Colonic mucosa (tissue), 4 donors: ENCODE data around the gene MLST8. TPM values are rescaled to one million over a fixed set of nuclear protein-coding genes. Genes with fewer than 3 reads are reported as not detected.

Source experiments
- DNase-seq: peaks from one replicate; pipeline ENCODE4 v3.0.0-alpha.2; 2020
- H3K27ac ChIP-seq: fragments of 200-600 bp; one replicate; pipeline ENCODE4 v1.8.0; 2021
- H3K27me3 ChIP-seq: fragments of 200-600 bp; one replicate; pipeline ENCODE4 v1.8.0; 2021
- H3K36me3 ChIP-seq: fragments of 200-600 bp; one replicate; pipeline ENCODE4 v1.8.0; 2021
- H3K4me1 ChIP-seq: fragments of 200-600 bp; one replicate; pipeline ENCODE4 v1.8.0; 2021; ENCODE audit warnings: mild to moderate bottlenecking
- H3K4me3 ChIP-seq: fragments of 200-600 bp; one replicate; pipeline ENCODE4 v1.8.0; 2021
- H3K9ac ChIP-seq, 2 donors: one replicate each; pipeline ENCODE4 v1.7.0; 2013; ENCODE audit warnings: control low read depth in 2 of 2, low read depth in 2 of 2, low read length in 2 of 2
- H3K9me3 ChIP-seq: fragments of 200-600 bp; one replicate; pipeline ENCODE4 v1.8.0; 2021
- intact Hi-C: fragments of 100-400 bp; cut with DNase I; formaldehyde crosslinking; loops from one replicate; pipeline ENCODE4 v1.14.1; 2022
- total RNA-seq, 2 donors: library from RNA; stranded (reverse); fragmentation: NEBNext Ultra II Directional in 1 of 2; extraction: Animal tissue kit (Norgen Biotek cat#: 25700) in 1 of 2; gene quantifications; one replicate each; pipeline ENCODE4 v1.2.1, GENCODE V29; 2021
- TF ChIP-seq, protein P1 (sequence below): fragments of 200-600 bp; IDR thresholded peaks from one replicate; pipeline ENCODE4 v1.8.0; 2022; ENCODE audit warnings: antibody characterized with exemption, mild to moderate bottlenecking
- donor health status: healthy.
- donor health status: DM: no; HTN: no; CAD: no.
- donor health status: DM: no; HTN: no; CAD: no.

Gene MLST8
- total RNA-seq, 2 donors from 2014 or later, result 26.5 to 53.5 TPM

DNA sequence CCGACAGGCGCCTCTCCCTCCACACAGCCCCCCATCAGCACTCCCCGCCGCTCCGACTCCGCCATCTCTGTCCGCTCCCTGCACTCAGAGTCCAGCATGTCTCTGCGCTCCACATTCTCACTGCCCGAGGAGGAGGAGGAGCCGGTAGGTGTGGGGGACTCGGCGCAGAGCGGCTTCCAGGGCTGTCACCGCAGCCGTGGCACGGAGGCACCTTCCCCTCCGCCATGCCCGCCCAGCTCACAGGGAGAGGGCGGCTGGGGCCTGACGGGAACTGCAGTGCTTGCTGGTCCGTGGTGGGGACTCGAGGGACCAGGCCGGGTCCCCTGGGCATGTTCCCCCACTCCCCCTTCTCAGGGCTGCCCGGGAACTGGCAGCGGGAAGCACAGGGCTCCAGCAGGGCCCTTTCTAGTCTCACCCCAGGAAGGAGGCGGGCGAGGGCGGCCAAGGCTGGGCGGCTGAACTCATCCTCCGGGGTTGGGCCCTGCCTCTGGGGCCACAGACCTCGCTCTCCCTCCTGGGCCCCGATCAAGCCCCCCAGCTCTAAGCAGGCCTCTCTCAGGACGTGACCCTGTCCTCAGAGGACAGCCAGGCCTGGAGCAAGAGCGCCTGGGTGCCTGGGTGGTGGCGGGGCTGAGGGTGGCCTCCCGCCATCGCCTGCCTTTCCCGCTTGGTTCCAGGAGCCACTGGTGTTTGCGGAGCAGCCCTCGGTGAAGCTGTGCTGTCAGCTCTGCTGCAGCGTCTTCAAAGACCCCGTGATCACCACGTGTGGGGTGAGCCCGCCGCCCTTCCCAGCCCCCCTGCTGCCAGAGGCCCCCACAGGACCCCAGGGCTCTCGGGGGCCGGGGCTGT is 34.4 kb upstream of the MLST8 start:
- Histone ChIP-seq H3K9ac (no peak overlapping the region), H3K4me3 (no peak overlapping the region), H3K4me1 (no peaks in the 10 kb centered on the region), H3K36me3 (peaks cover 18% of the 10 kb centered on the region), H3K27me3 (no peaks in the 10 kb centered on the region), H3K9me3 (no peaks in the 10 kb centered on the region), H3K27ac (no peak overlapping the region)
- no peak for DNase-seq
- TF ChIP-seq, protein P1, sequence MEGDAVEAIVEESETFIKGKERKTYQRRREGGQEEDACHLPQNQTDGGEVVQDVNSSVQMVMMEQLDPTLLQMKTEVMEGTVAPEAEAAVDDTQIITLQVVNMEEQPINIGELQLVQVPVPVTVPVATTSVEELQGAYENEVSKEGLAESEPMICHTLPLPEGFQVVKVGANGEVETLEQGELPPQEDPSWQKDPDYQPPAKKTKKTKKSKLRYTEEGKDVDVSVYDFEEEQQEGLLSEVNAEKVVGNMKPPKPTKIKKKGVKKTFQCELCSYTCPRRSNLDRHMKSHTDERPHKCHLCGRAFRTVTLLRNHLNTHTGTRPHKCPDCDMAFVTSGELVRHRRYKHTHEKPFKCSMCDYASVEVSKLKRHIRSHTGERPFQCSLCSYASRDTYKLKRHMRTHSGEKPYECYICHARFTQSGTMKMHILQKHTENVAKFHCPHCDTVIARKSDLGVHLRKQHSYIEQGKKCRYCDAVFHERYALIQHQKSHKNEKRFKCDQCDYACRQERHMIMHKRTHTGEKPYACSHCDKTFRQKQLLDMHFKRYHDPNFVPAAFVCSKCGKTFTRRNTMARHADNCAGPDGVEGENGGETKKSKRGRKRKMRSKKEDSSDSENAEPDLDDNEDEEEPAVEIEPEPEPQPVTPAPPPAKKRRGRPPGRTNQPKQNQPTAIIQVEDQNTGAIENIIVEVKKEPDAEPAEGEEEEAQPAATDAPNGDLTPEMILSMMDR, result no peak
- intact Hi-C loops, result no loop called here

DNA sequence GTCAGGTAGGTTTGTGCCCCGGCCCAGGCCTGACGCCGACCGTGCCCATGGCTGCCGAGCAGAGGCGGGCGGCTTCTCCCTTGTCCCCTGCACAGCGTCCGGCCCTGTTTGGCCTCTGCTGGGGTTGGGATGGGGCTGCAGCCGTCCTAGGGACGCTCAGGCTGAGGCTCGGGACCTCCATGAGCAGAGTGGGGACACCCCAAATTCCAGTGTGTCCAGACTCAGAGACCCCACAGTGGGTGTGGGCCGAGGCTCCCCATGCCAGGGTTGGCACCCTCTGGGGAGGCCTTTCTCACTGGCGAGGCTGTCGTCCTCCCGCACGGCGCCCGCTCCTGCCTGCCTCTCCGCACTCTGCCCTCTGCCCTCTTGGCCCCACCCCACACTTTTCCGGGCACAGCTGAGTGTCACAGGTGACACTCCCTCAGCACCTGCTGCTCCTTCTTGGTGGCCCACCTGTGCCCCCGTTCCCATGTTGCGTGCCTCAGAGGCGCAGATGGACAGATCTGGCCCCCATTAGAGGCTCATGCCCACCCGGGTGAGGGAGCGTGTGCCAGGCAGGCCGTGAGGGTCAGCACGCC is 33.6 kb upstream of the MLST8 start:
- no peak overlapping the region for H3K27ac ChIP-seq
- H3K36me3 ChIP-seq, result peaks cover 18% of the 10 kb centered on the region
- intact Hi-C loops, result no loop called here
- no peak for DNase-seq
- H3K4me3 ChIP-seq, result no peak overlapping the region
- H3K9me3 ChIP-seq, result no peaks in the 10 kb centered on the region
- no peaks in the 10 kb centered on the region for H3K4me1 ChIP-seq
- no peaks in the 10 kb centered on the region for H3K27me3 ChIP-seq
- TF ChIP-seq, protein P1, result no peak
- no peak overlapping the region for H3K9ac ChIP-seq

DNA sequence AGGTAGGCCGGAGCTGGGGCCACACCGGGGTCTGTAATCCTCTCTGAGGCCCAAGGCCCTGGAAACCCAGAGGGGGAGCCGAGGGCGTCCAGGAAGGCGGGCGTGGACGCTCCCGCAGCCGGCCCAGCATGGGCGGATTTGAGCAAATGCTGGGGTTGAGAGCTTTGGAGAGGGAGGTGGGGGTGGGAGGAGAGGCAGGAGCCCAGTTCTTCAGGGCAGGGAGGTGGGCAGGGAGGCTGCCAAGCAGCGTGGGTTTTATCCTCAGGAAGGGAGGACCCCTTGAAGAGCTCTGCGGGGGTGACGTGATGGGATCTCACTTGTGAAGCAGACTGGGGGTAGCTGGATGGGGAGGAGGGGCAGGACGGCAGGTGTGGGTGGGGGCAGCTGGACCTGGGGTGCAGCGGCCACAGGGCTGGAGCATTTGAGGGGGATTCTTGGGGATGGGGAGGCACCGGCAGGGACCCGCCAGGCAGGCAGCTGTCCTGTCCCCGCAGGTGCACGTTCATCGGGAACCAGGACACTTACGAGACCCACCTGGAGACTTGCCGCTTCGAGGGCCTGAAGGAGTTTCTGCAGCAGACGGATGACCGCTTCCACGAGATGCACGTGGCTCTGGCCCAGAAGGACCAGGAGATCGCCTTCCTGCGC is 32.4 kb upstream of the MLST8 start:
- H3K27ac ChIP-seq, result no peak overlapping the region
- no peak for DNase-seq
- intact Hi-C loops, result no loop called here
- no peaks in the 10 kb centered on the region for H3K27me3 ChIP-seq
- H3K9me3 ChIP-seq, result no peaks in the 10 kb centered on the region
- no peaks in the 10 kb centered on the region for H3K4me1 ChIP-seq
- TF ChIP-seq, protein P1, result no peak
- no peak overlapping the region for H3K9ac ChIP-seq
- H3K36me3 ChIP-seq, result peaks cover 11% of the 10 kb centered on the region
- no peak overlapping the region for H3K4me3 ChIP-seq

DNA sequence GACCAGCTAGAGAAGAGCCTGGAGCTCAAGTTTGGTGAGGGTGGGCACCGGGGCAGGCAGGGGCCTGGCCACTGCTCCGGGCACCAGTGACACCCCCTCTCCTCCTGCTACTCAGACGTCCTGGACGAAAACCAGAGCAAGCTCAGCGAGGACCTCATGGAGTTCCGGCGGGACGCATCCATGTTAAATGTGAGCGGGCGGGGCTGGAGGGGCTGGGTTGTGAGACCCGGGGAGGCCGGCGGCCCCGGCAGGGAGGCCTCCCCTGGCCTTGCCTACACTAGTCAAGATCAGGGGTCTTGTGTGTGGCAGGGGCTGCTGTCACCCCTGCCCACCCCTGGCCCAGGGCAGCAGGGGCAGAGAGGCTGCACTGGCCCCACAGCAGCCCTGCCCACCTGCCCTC is 31.9 kb upstream of the MLST8 start:
- no peak for DNase-seq
- no peaks in the 10 kb centered on the region for H3K9me3 ChIP-seq
- H3K4me1 ChIP-seq, result no peaks in the 10 kb centered on the region
- H3K36me3 ChIP-seq, result peaks cover 10% of the 10 kb centered on the region
- no peak overlapping the region for H3K4me3 ChIP-seq
- TF ChIP-seq, protein P1, result no peak
- H3K9ac ChIP-seq, result no peak overlapping the region
- no peak overlapping the region for H3K27ac ChIP-seq
- intact Hi-C loops, result no loop called here
- no peaks in the 10 kb centered on the region for H3K27me3 ChIP-seq

DNA sequence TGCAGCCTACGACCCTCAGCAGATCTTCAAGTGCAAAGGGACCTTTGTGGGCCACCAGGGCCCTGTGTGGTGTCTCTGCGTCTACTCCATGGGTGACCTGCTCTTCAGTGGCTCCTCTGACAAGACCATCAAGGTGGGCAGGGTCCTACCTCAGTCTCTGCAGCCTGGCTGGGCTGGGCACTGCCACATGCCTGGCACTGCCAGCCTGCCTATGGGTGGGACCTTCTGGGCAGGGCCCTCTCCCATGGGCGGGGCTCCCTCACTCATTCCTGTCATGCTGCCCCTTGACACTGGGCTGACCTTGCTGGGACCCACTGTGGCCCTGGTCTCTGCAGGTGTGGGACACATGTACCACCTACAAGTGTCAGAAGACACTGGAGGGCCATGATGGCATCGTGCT is 31.3 kb upstream of the MLST8 start:
- TF ChIP-seq, protein P1, result no peak
- Histone ChIP-seq H3K9ac (no peak overlapping the region), H3K27ac (no peak overlapping the region), H3K27me3 (no peaks in the 10 kb centered on the region), H3K36me3 (peaks cover 10% of the 10 kb centered on the region), H3K9me3 (no peaks in the 10 kb centered on the region), H3K4me1 (no peaks in the 10 kb centered on the region), H3K4me3 (no peak overlapping the region)
- intact Hi-C loops, result no loop called here
- DNase-seq, result no peak
